ENCODE data around the gene STEAP2.
A peak's percentile ranks its signal among the peaks of the same experiment; 100 is the strongest.
"Not testable (repeated sequence)": the region's sequence is repeated elsewhere in the genome, so short reads cannot be mapped to it uniquely, and the experiment has no call there.

The STEAP2 gene

DNA sequence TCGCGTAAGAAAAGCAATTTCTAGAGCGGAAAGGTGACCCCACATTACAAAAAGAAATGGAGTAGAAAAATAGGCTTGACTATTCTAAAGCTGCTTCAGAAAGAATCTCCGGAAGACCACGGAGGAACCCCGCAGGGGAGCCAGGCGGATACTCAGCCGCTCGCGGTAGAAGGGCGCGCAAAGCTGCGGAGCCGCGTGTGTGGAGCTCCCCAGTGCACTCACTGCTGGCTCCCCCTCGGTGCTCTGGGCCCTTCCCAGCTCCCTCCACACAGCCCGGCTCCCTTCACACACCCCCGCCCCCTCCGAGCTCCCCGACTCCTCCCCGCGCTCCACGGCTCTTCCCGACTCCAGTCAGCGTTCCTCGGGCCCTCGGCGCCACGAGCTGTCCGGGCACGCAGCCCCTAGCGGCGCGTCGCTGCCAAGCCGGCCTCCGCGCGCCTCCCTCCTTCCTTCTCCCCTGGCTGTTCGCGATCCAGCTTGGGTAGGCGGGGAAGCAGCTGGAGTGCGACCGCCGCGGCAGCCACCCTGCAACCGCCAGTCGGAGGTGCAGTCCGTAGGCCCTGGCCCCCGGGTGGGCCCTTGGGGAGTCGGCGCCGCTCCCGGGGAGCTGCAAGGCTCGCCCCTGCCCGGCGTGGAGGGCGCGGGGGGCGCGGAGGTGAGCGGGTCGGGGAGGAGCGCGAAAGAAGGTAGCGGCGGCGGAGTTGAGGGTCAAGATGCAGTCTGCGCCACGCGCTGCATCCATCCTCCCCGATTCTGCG, at the start of gene STEAP2:
Gene STEAP2, plus strand, starts transcription at position 350 of the 758 bp plus-strand sequence. CDS start 13,343 bp downstream, outside the sequence.
- peak; percentile 31 for DNase-seq

DNA sequence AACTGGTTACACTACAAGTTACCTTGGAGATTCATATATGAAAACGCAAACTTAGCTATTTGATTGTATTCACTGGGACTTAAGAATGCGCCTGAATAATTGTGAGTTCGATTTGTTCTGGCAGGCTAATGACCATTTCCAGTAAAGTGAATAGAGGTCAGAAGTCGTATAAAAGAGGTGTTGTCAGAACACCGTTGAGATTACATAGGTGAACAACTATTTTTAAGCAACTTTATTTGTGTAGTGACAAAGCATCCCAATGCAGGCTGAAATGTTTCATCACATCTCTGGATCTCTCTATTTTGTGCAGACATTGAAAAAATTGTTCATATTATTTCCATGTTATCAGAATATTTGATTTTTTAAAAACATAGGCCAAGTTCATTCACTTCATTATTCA, 48.0 kb upstream of the STEAP2 start:
- DNase-seq, result no peak

GRCh38 chr7:90165724-90166123, 45.8 kb upstream of the STEAP2 start:
- no peak for DNase-seq

GRCh38 chr7:90166153-90166552, 45.4 kb upstream of the STEAP2 start:
- DNase-seq, result no peak

- DNase-seq, result no peak
Observed at GRCh38 chr7:90167361-90167760, 44.2 kb upstream of the STEAP2 start.

DNA sequence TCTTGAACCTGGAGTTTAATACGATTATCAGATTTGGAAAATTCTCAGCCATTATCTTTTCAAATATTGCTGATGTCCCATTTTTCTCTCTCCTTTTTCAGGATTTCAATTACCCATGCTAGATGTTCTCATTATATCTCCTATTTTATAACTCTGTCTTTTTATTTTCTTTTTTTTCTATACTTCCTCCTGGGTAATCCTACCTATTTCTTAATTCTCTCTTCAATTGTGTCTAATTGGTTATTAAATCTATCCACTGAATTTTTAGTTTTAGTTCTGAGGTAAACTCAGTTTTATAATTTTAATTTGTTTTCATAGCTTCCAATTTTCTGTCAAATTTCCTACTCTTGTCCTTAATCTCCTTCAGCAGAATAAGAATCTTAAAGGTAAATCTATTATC, 41.6 kb upstream of the STEAP2 start:
- DNase-seq, result no peak

DNA sequence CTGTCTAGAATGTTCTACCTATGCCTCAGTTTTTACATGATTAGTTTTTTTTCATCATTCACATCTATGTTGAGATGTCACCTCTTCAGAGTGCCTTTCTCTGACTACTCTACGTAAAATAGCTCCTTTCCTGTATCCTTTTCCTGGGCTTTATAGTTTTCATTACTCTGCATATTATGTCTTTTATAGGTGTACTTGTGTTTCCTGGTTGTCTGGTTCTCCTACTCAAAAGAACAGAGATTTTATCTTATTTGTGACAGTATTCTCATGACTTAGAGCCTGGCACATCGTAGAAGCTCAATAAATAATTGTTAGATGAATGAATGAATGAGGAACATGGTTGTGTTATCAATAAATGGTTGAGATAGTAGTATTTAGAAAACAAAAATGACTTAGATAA, 39.4 kb upstream of the STEAP2 start:
- no peak for DNase-seq

DNA sequence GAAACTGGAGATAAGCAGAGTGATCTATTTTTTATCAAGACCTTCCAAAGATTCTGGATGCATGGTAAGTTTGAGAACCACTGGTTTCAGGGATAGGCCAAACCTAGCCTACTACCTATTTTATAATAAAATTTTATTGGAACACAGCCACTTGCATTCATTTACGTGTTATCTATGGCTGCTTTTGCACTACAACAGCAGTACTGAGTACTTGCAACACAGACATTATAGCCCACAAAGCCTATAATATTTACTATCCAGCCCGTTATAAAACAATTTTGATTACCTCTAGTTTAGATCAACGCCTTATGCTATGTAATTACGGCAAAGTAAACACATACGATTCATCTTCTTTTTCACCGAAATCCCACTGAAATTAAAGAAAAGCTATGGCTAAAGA, 38.9 kb upstream of the STEAP2 start:
- DNase-seq, result no peak

DNA sequence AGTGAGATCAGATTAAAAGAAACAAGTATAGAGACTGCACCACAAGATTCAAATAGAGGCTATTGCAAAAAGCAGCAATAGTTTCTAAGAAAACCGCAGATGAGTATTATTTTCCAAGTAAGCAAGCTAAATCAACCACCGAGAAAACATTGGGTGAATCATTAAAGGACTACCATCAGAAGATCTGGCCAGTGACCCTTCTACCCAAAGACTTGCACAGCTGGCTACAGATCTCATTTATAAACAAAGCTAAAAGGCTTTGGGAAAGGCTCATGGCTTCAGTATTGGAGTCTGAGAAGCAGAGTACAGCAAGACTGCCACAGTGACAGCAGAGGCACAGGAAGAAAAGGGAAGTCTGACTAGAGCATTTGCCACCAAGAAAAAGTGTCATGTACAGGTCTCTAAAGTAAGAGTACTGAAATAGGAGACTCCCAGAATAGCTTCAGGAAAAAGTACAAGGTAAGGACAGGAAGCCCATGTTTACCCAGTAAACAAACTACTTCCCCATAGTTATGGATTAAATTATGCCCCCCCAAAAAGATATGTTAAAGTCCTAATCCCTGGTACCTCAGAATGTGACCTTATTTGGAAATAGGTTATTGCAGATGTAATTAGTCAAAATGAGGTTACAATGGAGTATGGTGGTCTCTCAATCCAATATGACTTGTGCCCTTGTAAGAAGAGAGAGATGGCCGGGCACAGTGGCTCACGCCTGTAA, 38.3 kb upstream of the STEAP2 start:
- DNase-seq, result no peak

DNA sequence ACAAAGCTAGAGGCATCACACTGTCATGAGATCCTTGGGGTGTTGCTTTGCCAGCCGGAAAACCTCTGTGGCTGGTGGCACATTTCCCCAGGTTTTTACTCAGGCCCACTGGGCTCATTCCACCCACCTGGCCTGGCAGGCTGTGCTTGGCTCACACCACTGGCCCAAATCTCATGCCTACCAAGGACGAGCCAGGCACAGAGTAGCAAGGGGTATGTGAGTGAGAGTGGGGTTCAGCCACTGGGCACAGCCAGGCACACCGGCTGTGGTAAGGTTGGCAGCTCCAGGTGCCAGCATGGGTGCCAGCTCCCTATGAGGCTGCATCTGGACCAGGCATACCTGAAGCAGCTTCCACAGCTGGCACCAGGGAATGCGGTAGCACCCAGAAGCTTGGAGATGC, 35.9 kb upstream of the STEAP2 start:
- no peak for DNase-seq

GRCh38 chr7:90176195-90176594, 35.3 kb upstream of the STEAP2 start:
- DNase-seq, result no peak

- no peak for DNase-seq
Observed at GRCh38 chr7:90178166-90178565, 33.4 kb upstream of the STEAP2 start.

- DNase-seq, result no peak
Observed at GRCh38 chr7:90178679-90179278, 32.8 kb upstream of the STEAP2 start.

DNA sequence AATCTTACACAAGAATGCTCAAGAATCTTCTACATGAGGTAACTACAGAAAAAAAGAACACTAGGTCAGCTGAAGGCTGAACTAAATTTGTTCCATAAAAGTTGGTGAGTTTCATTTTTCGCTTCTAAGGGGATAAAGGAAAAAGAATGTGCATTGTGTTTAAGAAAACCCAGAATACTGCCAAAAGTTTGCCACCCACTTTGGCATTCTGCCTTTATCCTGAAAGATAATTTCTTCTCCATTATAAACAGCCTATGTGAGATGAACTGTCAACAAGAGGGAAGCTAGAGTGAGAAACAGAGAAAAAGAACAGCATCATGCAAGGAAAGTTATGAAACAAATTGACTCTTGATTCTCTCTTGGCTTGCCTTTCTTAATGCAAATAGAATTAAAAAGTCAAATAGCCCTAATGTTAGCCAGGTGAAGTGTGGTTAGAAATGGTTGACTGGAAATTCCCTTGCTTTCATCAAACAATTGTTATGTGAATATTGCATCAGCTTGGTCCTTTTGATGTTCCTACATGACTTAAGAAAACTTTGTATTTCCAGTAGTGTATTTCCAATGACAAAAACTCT, 31.4 kb upstream of the STEAP2 start:
- no peak for DNase-seq

DNA sequence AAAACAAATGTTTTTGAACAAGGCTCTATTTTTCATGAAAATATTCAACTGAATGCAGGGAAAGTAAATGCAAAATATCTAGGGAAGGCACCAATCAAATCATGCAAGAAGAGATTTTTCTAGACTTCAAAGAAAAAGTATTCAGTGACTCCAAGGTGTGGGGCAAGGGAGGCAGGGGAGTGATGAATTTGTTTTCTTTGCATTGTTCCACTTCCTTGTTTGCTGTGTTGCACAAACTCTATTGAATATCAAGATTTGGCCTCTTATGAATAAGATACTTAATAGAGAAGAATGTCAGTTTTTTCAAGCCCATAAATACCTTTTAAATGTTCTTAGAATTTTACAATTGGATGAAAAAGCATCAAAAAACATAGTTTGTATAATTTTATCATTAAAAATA, 30.9 kb upstream of the STEAP2 start:
- DNase-seq, result no peak

GRCh38 chr7:90181485-90181884, 30.1 kb upstream of the STEAP2 start:
- DNase-seq, result no peak

GRCh38 chr7:90186290-90186689, 25.2 kb upstream of the STEAP2 start:
- not testable (repeated sequence) for DNase-seq

GRCh38 chr7:90187507-90188050, 24.0 kb upstream of the STEAP2 start:
- DNase-seq, result no peak

DNA sequence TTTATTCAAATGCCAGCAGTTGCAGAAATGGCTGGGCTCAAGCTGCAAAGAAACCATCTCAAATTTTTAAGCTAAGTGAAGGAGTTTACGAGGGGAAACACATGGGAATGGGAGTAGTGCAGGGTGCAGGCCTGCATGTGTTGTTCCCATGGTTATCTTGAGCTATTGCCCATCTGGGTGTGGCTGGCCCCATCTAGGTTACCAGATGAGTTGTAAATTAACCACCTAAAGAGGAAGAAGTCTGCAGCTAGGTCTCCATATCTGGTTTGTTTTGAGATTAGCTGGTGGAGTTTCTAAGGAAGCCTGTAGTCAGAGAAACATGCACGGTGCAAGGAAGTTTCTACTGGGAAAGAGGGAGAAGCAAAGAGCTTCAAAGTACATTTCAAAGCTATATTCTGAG, 23.3 kb upstream of the STEAP2 start:
- no peak for DNase-seq

- no peak for DNase-seq
Observed at GRCh38 chr7:90190995-90191394, 20.5 kb upstream of the STEAP2 start.

- DNase-seq, result no peak
Observed at GRCh38 chr7:90191648-90192047, 19.9 kb upstream of the STEAP2 start.

GRCh38 chr7:90192876-90193750, 18.4 kb upstream of the STEAP2 start:
- no peak for DNase-seq

Data from NCI-H2081 treated with DMSO at 0.1 percent for 48 hours (cell line).